Adrenal gland (tissue), 5 donors: ENCODE results near the gene MACROD2.

Experiments used
- CTCF ChIP-seq, 6 experiments: fragments of 450-650 bp in 4 of 6; fragments of 200-600 bp in 2 of 6; sonication (generic) in 1 of 6; IDR thresholded peaks; 1 replicate in 5 of 6; 2 replicates in 1 of 6; pipeline versions ENCODE4 v1.5.1 to v1.8.0; 2016 to 2021; ENCODE audit warnings: antibody characterized with exemption in 6 of 6, mild to moderate bottlenecking in 2 of 6, moderate library complexity in 1 of 6
- POLR2A ChIP-seq, 2 donors: fragments of 450-650 bp; IDR thresholded peaks; one replicate each; pipeline ENCODE4 v1.6.1; 2017; ENCODE audit warnings: antibody characterized with exemption in 2 of 2, mild to moderate bottlenecking in 2 of 2, moderate library complexity in 1 of 2
- donor health status: DM: no; HTN: no; CAD: no.

- TF ChIP-seq CTCF (IDR thresholded peaks at IDR 0.05) (no peak), POLR2A (IDR thresholded peaks at IDR 0.05) (no peak)
Observed at GRCh38 chr20:14521436-14521835, 526.1 kb downstream of the MACROD2 start.
